Mesendoderm (in vitro differentiated cells): ENCODE measurements around the gene YIF1A. TPM values are rescaled to one million over a fixed set of nuclear protein-coding genes. Genes with fewer than 3 reads are reported as not detected.

Source experiments
- DNase-seq: peaks from one replicate; pipeline ENCODE4 v3.0.0; 2013
- H2AK5ac ChIP-seq: 2 replicates; pipeline ENCODE4 v1.6.1; 2013; ENCODE audit warnings: low read length, inconsistent platforms
- H2BK120ac ChIP-seq: 2 replicates; pipeline ENCODE4 v1.6.1; 2013; ENCODE audit warnings: low read depth, mild to moderate bottlenecking, low read length, moderate library complexity, mixed read lengths
- H2BK15ac ChIP-seq: replicated peaks from 2 replicates; pipeline ENCODE4 v1.6.1; 2013; ENCODE audit warnings: low read depth, mild to moderate bottlenecking, moderate library complexity
- H2BK5ac ChIP-seq: 2 replicates; pipeline ENCODE4 v1.6.1; 2013; ENCODE audit warnings: low read length, inconsistent platforms
- H3K18ac ChIP-seq: 2 replicates; pipeline ENCODE4 v1.6.1; 2013; ENCODE audit warnings: mild to moderate bottlenecking, low read length, mixed read lengths
- H3K23ac ChIP-seq: one replicate; pipeline ENCODE4 v1.6.1; 2013; ENCODE audit warnings: low read length
- H3K27ac ChIP-seq: 2 replicates; pipeline ENCODE4 v1.5.1; 2013; ENCODE audit warnings: low read depth, mild to moderate bottlenecking, inconsistent platforms, low read length, moderate library complexity
- H3K27me3 ChIP-seq: 2 replicates; pipeline ENCODE4 v1.6.1; 2013; ENCODE audit warnings: low read length, control low read depth, mild to moderate bottlenecking, inconsistent platforms; ENCODE audit not compliant: insufficient read depth, poor library complexity
- H3K36me3 ChIP-seq: 2 replicates; pipeline ENCODE4 v1.6.1; 2013; ENCODE audit warnings: low read length, inconsistent platforms; ENCODE audit not compliant: control insufficient read depth, insufficient read depth
- H3K4ac ChIP-seq: one replicate; pipeline ENCODE4 v1.6.1; 2013; ENCODE audit warnings: low read depth, mild to moderate bottlenecking, low read length, moderate library complexity
- H3K4me1 ChIP-seq: 2 replicates; pipeline ENCODE4 v1.6.1; 2013; ENCODE audit warnings: low read depth, low read length, inconsistent platforms; ENCODE audit not compliant: control insufficient read depth
- H3K4me2 ChIP-seq: 2 replicates; pipeline ENCODE4 v1.6.1; 2013; ENCODE audit warnings: low read length
- H3K4me3 ChIP-seq: 2 replicates; pipeline ENCODE4 v1.5.1; 2013; ENCODE audit warnings: mild to moderate bottlenecking, low read length
- H3K56ac ChIP-seq: one replicate; pipeline ENCODE4 v1.6.1; 2013; ENCODE audit warnings: low read length
- H3K79me1 ChIP-seq: 2 replicates; pipeline ENCODE4 v1.6.1; 2013; ENCODE audit warnings: low read length, inconsistent platforms
- H3K79me2 ChIP-seq: 2 replicates; pipeline ENCODE4 v1.6.1; 2013; ENCODE audit warnings: mild to moderate bottlenecking, low read length; ENCODE audit not compliant: control insufficient read depth, insufficient read depth
- H3K9ac ChIP-seq: 2 replicates; pipeline ENCODE4 v1.6.1; 2013; ENCODE audit warnings: low read length, inconsistent platforms
- H4K5ac ChIP-seq: one replicate; pipeline ENCODE4 v1.6.1; 2013; ENCODE audit warnings: low read length
- H4K8ac ChIP-seq: one replicate; pipeline ENCODE4 v1.6.1; 2013; ENCODE audit warnings: low read depth, mild to moderate bottlenecking, control low read depth, low read length, moderate library complexity
- WGBS: extraction: QIAGEN DNeasy Blood & Tissue Kit; methylation state at CpG from one replicate; pipeline ENCODE4 v1.1.7; 2013; ENCODE audit warnings: low lambda C conversion rate, missing lambda C conversion rate; ENCODE audit not compliant: insufficient coverage; ENCODE audit errors: extremely low coverage; 5-methylcytosine and 5-hydroxymethylcytosine counted together
- polyA plus RNA-seq, 2 experiments: library from polyadenylated mRNA; stranded (reverse); fragments of 200-250 nt; gene quantifications; one replicate each; pipeline ENCODE4 v1.2.3, GENCODE V29; 2013

Gene YIF1A, protein sequence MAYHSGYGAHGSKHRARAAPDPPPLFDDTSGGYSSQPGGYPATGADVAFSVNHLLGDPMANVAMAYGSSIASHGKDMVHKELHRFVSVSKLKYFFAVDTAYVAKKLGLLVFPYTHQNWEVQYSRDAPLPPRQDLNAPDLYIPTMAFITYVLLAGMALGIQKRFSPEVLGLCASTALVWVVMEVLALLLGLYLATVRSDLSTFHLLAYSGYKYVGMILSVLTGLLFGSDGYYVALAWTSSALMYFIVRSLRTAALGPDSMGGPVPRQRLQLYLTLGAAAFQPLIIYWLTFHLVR
- 142 TPM for polyA plus RNA-seq (2013, experiment 1 of 2)
- 138 TPM for polyA plus RNA-seq (2013, experiment 2 of 2)

DNA sequence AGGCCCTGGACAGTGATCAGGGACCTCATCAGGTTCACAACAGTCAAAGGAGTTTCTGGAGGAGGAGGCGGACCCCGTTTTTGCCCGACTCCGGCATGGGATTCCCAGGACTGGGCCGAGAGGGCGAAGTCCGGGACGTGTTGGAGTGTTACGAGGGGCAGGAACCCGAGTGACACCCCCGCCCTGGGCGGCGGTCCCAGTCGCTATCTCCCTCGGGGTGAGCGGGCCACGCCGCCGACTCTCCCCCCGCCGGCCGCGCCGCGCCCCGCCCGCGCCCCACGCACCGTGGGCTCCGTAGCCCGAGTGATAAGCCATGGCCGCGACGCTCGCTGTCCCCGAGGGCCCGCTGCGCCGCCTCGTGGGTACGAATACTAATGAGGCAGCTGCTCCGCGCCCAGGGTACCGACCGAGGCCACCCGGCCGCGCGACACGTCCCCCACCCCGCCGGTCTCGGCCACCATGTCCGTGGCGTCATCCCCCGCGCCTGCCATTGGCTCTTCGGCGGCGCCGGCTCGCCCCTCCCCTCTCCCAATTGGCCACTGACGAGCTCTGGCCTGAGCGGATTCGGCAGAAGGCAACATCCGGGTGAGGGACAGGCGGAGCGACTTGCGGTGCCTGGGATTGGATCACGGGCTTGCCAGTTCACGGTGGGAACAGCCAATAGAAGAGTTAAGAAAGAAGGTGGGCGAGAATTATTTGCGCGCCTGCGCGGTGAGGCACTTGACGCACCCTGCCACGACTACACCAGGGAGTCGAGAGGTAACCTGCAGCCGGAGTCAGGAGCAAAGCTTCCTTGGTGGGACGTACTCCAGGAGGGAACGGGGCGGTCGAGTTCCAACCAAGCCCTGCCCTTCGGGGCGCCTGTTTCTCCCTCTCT lies at the start of gene YIF1A:
Gene YIF1A, minus strand, starts transcription at position 473 of the 877 bp plus-strand sequence. Its CDS starts 158 bp downstream, at position 315.
- peaks cover 15% of the 10 kb centered on the region for H3K27me3 ChIP-seq
- no peaks in the 10 kb centered on the region for H3K36me3 ChIP-seq
- peak within 1 kb of the TSS; percentile 86 for H3K18ac ChIP-seq
- H4K5ac ChIP-seq, result no peak within 1 kb of the TSS
- H2AK5ac ChIP-seq, result peak within 1 kb of the TSS; percentile 82
- H3K79me1 ChIP-seq, result peaks cover 8% of the 10 kb centered on the region
- peak; percentile 100 for DNase-seq
- H4K8ac ChIP-seq, result no peak within 1 kb of the TSS
- no peak within 1 kb of the TSS for H2BK120ac ChIP-seq
- no CpG with 5 or more reads among the region's 87 CpGs for WGBS
- H3K27ac ChIP-seq, result peak within 1 kb of the TSS; percentile 81
- H3K4ac ChIP-seq, result peak within 1 kb of the TSS; percentile 70
- peak within 1 kb of the TSS; percentile 95 for H3K56ac ChIP-seq
- H2BK5ac ChIP-seq, result peak within 1 kb of the TSS; percentile 43
- H3K4me3 ChIP-seq, result peak within 1 kb of the TSS; percentile 89
- peak within 1 kb of the TSS; percentile 98 for H3K4me2 ChIP-seq
- H3K4me1 ChIP-seq, result peaks cover 2% of the 10 kb centered on the region
- no peak within 1 kb of the TSS for H2BK15ac ChIP-seq
- peaks cover 6% of the 10 kb centered on the region for H3K79me2 ChIP-seq
- H3K9ac ChIP-seq, result peak within 1 kb of the TSS; percentile 94
- H3K23ac ChIP-seq, result no peak within 1 kb of the TSS

DNA sequence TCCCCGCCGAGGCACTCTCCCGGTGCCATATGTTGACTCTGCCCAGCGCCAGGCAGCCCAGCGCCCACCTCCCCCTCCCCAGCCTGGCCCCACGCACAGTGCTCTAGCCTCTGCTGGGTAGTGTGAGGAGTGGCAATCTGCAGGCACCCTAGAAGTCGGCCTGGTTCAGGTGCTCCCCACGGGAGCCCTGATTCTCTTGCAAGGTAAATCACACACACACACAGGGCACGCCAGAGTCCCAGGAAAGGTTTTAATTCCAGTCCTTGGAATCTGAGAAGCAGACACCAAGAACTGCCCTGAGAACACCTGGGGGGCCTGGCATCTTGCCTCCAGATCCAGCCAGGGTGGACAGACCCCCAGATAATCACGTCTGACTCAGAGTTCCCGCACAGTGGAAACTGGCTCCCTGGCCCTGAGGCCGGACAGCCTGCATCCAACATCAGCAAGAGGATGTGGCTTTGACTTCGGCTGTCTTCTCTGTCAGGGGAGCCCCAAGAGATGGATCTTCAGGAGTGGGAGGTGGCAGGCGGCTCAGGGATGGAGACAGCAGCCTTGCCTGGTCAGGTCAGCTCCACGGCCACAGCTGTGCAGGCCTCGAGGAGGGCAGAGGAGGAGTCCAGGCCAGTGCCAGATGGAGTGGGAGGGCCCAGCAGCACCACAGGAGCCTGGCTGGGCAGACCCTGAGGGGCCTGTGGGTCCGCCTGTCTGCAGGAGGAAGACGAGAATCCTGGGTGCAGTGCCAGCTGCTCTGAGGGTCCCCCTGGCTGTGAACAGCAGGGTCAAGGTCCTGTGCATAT lies 48.4 kb upstream of the YIF1A start:
- no peaks in the 10 kb centered on the region for H3K79me2 ChIP-seq
- no peaks in the 10 kb centered on the region for H3K27me3 ChIP-seq
- no peak overlapping the region for H3K56ac ChIP-seq
- no peak overlapping the region for H2BK120ac ChIP-seq
- H3K4ac ChIP-seq, result no peak overlapping the region
- no peak overlapping the region for H2BK5ac ChIP-seq
- H3K27ac ChIP-seq, result no peak overlapping the region
- no peak overlapping the region for H3K4me3 ChIP-seq
- no peak overlapping the region for H3K18ac ChIP-seq
- H3K79me1 ChIP-seq, result no peaks in the 10 kb centered on the region
- no peak overlapping the region for H3K23ac ChIP-seq
- no peak overlapping the region for H3K9ac ChIP-seq
- DNase-seq, result no peak
- no peak overlapping the region for H2BK15ac ChIP-seq
- H4K5ac ChIP-seq, result no peak overlapping the region
- H3K4me1 ChIP-seq, result peaks cover 2% of the 10 kb centered on the region
- H2AK5ac ChIP-seq, result no peak overlapping the region
- WGBS, result no CpG with 5 or more reads among the region's 18 CpGs
- peaks cover 9% of the 10 kb centered on the region for H3K36me3 ChIP-seq
- H3K4me2 ChIP-seq, result no peak overlapping the region
- H4K8ac ChIP-seq, result no peak overlapping the region

DNA sequence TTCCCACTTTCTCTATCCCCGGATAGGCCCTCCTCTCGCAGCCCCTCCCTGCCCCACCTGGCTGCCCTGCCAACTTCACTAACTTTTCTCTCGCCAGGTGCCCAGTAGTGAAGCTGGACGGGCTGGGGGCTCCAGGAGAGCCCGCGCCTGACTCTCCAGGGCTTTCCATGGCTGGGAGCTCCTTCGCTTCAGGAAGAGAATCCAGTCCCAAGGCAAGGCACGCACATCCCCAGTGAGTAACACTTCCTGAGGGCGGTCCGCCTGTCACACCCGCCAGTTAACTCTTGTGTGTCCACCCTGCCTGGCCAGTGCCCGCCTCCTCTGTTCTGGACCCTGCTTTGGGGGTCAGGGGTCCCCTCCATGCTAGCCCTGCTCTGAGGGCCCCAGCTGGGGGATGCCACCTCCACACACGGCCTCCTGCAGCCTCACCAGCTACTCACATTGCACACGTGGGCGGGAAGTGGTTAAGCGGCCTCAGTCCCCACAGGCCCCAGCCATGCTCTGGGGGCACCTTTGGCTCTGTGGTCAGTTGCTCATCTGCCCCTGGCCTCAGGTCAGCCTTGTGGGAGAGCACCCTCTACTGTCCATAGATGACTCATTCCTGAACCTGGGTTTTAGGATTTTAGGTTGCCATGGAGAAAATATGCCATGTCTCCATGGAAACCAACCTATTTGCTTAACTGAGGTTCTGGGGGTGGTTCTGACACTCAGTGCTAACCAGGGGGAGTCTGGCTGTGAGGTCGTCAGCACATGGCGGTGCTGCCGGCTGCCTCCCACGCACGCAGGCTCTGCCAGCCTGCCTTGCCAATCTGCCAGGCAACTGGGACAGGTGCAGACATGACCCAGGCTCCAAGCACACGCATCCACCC lies 47.5 kb upstream of the YIF1A start, which contains the start of gene RIN1:
Gene RIN1, minus strand, starts transcription at position 201 of the 869 bp plus-strand sequence. Its CDS starts 32 bp downstream, at position 169.
- no peak within 1 kb of the TSS for H2BK5ac ChIP-seq

DNA sequence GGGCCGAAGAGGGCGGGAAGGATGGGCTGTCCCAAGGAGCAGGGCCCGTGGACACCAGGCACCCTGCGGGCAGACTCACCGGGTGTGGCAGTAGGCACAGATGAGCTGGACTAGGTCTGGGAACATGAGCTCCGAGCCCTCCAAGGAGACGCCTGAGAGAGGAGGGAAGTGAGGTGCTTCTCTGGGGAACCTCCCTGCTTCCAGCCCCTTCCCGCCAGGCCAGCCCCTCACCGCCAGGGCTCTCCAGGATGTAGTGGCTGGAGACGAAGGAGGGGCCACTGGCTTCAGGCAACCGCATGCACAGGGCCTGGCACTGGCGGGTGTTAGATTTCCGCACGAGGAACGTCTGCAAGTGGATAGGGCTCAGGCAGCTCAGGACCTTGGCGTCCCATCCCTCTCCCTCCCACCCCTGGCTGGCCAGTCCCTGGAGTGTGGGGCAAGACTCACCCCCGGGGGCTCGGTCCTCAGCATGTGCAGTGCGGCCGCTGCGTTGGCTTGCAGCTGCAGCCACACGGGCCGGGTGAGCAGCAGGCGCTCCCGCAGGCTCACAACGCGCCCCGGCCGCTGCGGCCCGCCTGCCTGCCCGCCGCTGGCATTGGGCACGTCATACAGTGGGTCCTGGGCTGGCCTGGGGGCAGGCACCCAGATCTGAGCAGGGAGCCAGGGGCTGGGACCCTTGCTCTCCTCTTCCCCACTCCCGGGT lies 46.7 kb upstream of the YIF1A start:
- no peaks in the 10 kb centered on the region for H3K79me2 ChIP-seq
- peaks cover 3% of the 10 kb centered on the region for H3K36me3 ChIP-seq
- no peak overlapping the region for H3K4ac ChIP-seq
- H2BK15ac ChIP-seq, result no peak overlapping the region
- no peak overlapping the region for H2AK5ac ChIP-seq
- H2BK120ac ChIP-seq, result no peak overlapping the region
- H4K5ac ChIP-seq, result no peak overlapping the region
- H3K4me3 ChIP-seq, result peak overlapping the region; percentile 19
- no peak overlapping the region for H3K23ac ChIP-seq
- H3K18ac ChIP-seq, result no peak overlapping the region
- H3K4me2 ChIP-seq, result peak overlapping the region; percentile 69
- H3K4me1 ChIP-seq, result peaks cover 2% of the 10 kb centered on the region
- DNase-seq, result peak; percentile 74
- WGBS, result no CpG with 5 or more reads among the region's 35 CpGs
- no peaks in the 10 kb centered on the region for H3K27me3 ChIP-seq
- H2BK5ac ChIP-seq, result no peak overlapping the region
- H3K27ac ChIP-seq, result no peak overlapping the region
- H3K56ac ChIP-seq, result peak overlapping the region; percentile 77
- peak overlapping the region; percentile 75 for H3K9ac ChIP-seq
- H3K79me1 ChIP-seq, result no peaks in the 10 kb centered on the region
- no peak overlapping the region for H4K8ac ChIP-seq

More for the DNA sequence above, 47.5 kb upstream of the YIF1A start, which contains the start of gene RIN1:
- no peak within 1 kb of the TSS for H4K8ac ChIP-seq
- no peak within 1 kb of the TSS for H3K23ac ChIP-seq
- no peaks in the 10 kb centered on the region for H3K79me2 ChIP-seq
- H3K4me3 ChIP-seq, result peak within 1 kb of the TSS; percentile 19
- H2AK5ac ChIP-seq, result no peak within 1 kb of the TSS
- peaks cover 5% of the 10 kb centered on the region for H3K36me3 ChIP-seq
- H3K9ac ChIP-seq, result peak within 1 kb of the TSS; percentile 75
- H4K5ac ChIP-seq, result no peak within 1 kb of the TSS
- no peaks in the 10 kb centered on the region for H3K27me3 ChIP-seq
- H3K27ac ChIP-seq, result no peak within 1 kb of the TSS
- no peak within 1 kb of the TSS for H3K18ac ChIP-seq
- peak; percentile 94 for DNase-seq
- peak within 1 kb of the TSS; percentile 69 for H3K4me2 ChIP-seq
- peaks cover 2% of the 10 kb centered on the region for H3K4me1 ChIP-seq
- no peak within 1 kb of the TSS for H3K4ac ChIP-seq
- no peak within 1 kb of the TSS for H2BK15ac ChIP-seq
- no peak within 1 kb of the TSS for H2BK120ac ChIP-seq
- peak within 1 kb of the TSS; percentile 77 for H3K56ac ChIP-seq
- no CpG with 5 or more reads among the region's 22 CpGs for WGBS
- H3K79me1 ChIP-seq, result no peaks in the 10 kb centered on the region
